Neural cell (in vitro differentiated cells): ENCODE data around the gene PBRM1. TPM values are rescaled to one million over a fixed set of nuclear protein-coding genes. Genes with fewer than 3 reads are reported as not detected.

Experiments
- H2AFZ ChIP-seq: fragments of 200-600, 300-800 bp; sonication (generic), shearing (Covaris generic); 2 replicates; pipeline ENCODE4 v1.6.0; 2014; ENCODE audit warnings: low read depth, mild to moderate bottlenecking, antibody characterized with exemption, low read length, moderate library complexity
- H3F3A ChIP-seq: fragments of 200-600 bp; shearing (Covaris generic); 2 replicates; pipeline ENCODE4 v1.6.1; 2016; ENCODE audit warnings: mild to moderate bottlenecking, moderate library complexity, mixed read lengths, antibody characterized with exemption, low read length; ENCODE audit not compliant: insufficient read depth, poor library complexity, severe bottlenecking
- H3K27ac ChIP-seq: fragments of 200-600, 300-800 bp; sonication (generic), shearing (Covaris generic); 2 replicates; pipeline ENCODE4 v1.5.1; 2014; ENCODE audit warnings: mild to moderate bottlenecking, low read length, moderate library complexity
- H3K27me3 ChIP-seq: fragments of 300-800, 200-600 bp; sonication (generic), shearing (Covaris generic); 2 replicates; pipeline ENCODE4 v1.6.0; 2014; ENCODE audit warnings: mild to moderate bottlenecking, low read depth, low read length, moderate library complexity; ENCODE audit not compliant: insufficient read depth
- H3K36me3 ChIP-seq: fragments of 300-800, 200-600 bp; sonication (generic), shearing (Covaris generic); 2 replicates; pipeline ENCODE4 v1.5.1; 2014; ENCODE audit warnings: mild to moderate bottlenecking, antibody characterized with exemption, low read length, moderate library complexity; ENCODE audit not compliant: insufficient read depth
- H3K4me2 ChIP-seq: fragments of 300-800, 200-600 bp; sonication (generic), shearing (Covaris generic); 2 replicates; pipeline ENCODE4 v1.6.0; 2014; ENCODE audit warnings: mild to moderate bottlenecking, low read length
- H3K4me3 ChIP-seq: fragments of 300-800, 200-600 bp; sonication (generic), shearing (Covaris generic); 2 replicates; pipeline ENCODE4 v1.5.1; 2014; ENCODE audit warnings: mild to moderate bottlenecking, low read length, moderate library complexity
- H3K79me2 ChIP-seq: fragments of 200-600 bp; shearing (Covaris generic); replicated peaks from 2 replicates; pipeline ENCODE4 v1.6.0; 2014; ENCODE audit warnings: mild to moderate bottlenecking, low read length, moderate library complexity; ENCODE audit not compliant: insufficient read depth
- H3K9ac ChIP-seq: fragments of 300-800, 200-600 bp; sonication (generic), shearing (Covaris generic); 2 replicates; pipeline ENCODE4 v1.6.1; 2016; ENCODE audit warnings: mild to moderate bottlenecking, low read length, mixed read lengths
- H3K9me2 ChIP-seq: fragments of 200-600 bp; shearing (Covaris generic); 2 replicates; pipeline ENCODE4 v1.6.1; 2016; ENCODE audit warnings: mild to moderate bottlenecking, low read length, mixed read lengths; ENCODE audit not compliant: insufficient read depth
- H3K9me3 ChIP-seq: fragments of 200-600, 300-800 bp; sonication (generic), shearing (Covaris generic); 2 replicates; pipeline ENCODE4 v1.6.1; 2016; ENCODE audit warnings: mild to moderate bottlenecking, mixed run types, low read length, moderate library complexity, mixed read lengths
- H4K20me1 ChIP-seq: fragments of 200-600 bp; shearing (Covaris generic); 2 replicates; pipeline ENCODE4 v1.6.1; 2016; ENCODE audit warnings: mild to moderate bottlenecking, mixed run types; ENCODE audit not compliant: insufficient read depth
- CTCF ChIP-seq: fragments of 450-650 bp; IDR thresholded peaks from 2 replicates; pipeline ENCODE4 v1.5.1; 2014; ENCODE audit warnings: antibody characterized with exemption, mild to moderate bottlenecking, moderate library complexity; ENCODE audit not compliant: poor library complexity, severe bottlenecking
- EP300 ChIP-seq: fragments of 450-650 bp; conservative IDR thresholded peaks from 2 replicates; pipeline ENCODE4 v1.6.1; 2014; ENCODE audit warnings: antibody characterized with exemption, mild to moderate bottlenecking, moderate library complexity; ENCODE audit not compliant: poor library complexity, severe bottlenecking
- EZH2 ChIP-seq: fragments of 200-600, 300-800 bp; shearing (Covaris generic), sonication (generic); IDR thresholded peaks from 2 replicates; pipeline ENCODE4 v1.6.1; 2014; ENCODE audit warnings: antibody characterized with exemption, low read length, borderline replicate concordance, mild to moderate bottlenecking; ENCODE audit not compliant: insufficient read depth, poor library complexity, severe bottlenecking
- MXI1 ChIP-seq: fragments of 450-650 bp; conservative IDR thresholded peaks from 2 replicates; pipeline ENCODE4 v1.6.1; 2014; ENCODE audit warnings: antibody characterized with exemption, mild to moderate bottlenecking; ENCODE audit not compliant: poor library complexity, severe bottlenecking
- POLR2AphosphoS5 ChIP-seq: IDR thresholded peaks from 2 replicates; pipeline ENCODE4 v1.6.1; 2012
- RAD21 ChIP-seq: fragments of 450-650 bp; conservative IDR thresholded peaks from 2 replicates; pipeline ENCODE4 v1.6.1; 2014; ENCODE audit warnings: antibody characterized with exemption, mild to moderate bottlenecking, moderate library complexity
- REST ChIP-seq: IDR thresholded peaks from 2 replicates; pipeline ENCODE4 v1.6.1; 2012; ENCODE audit warnings: borderline replicate concordance
- SMC3 ChIP-seq: fragments of 450-650 bp; conservative IDR thresholded peaks from 2 replicates; pipeline ENCODE4 v1.6.1; 2014; ENCODE audit warnings: antibody characterized with exemption, mild to moderate bottlenecking, moderate library complexity; ENCODE audit not compliant: poor library complexity
- TAF1 ChIP-seq: IDR thresholded peaks from 2 replicates; pipeline ENCODE4 v1.6.1; 2012; ENCODE audit warnings: low read depth
- polyA plus RNA-seq: library from polyadenylated mRNA; depleted of rRNA; stranded (reverse); fragments of >200 nt; gene quantifications from 2 replicates; pipeline ENCODE4 v1.2.3, GENCODE V29; 2014

PBRM1 gene
- polyA plus RNA-seq, 1 donor from 2014 or later, result 66.6 TPM

- Histone ChIP-seq H4K20me1 (no peaks in the 10 kb centered on the region), H3K79me2 (no peaks in the 10 kb centered on the region), H3F3A (no peaks in the 10 kb centered on the region), H3K9ac (no peak overlapping the region), H3K27ac (no peak overlapping the region), H3K9me2 (no peaks in the 10 kb centered on the region), H3K4me3 (no peak overlapping the region), H2AFZ (no peak overlapping the region), H3K27me3 (no peaks in the 10 kb centered on the region), H3K36me3 (no peaks in the 10 kb centered on the region), H3K9me3 (no peaks in the 10 kb centered on the region), H3K4me2 (no peak overlapping the region)
- TF ChIP-seq MXI1, result no peak
- no peak for TF ChIP-seq REST
- no peak for TF ChIP-seq EZH2
- no peak for TF ChIP-seq POLR2AphosphoS5
- no peak for TF ChIP-seq CTCF
- no peak for TF ChIP-seq TAF1
- TF ChIP-seq RAD21, result no peak
- no peak for TF ChIP-seq SMC3
- no peak for TF ChIP-seq EP300
These were observed 175.9 kb downstream of the PBRM1 start for GRCh38 chr3:52509753-52510328.

GRCh38 chr3:52507359-52507758 lies 178.4 kb downstream of the PBRM1 start:
- no peaks in the 10 kb centered on the region for H3K9me3 ChIP-seq
- TF ChIP-seq SMC3 (no peak), CTCF (no peak), TAF1 (no peak)
- H3F3A ChIP-seq, result no peaks in the 10 kb centered on the region
- H3K27ac ChIP-seq, result no peak overlapping the region
- H2AFZ ChIP-seq, result no peak overlapping the region
- no peaks in the 10 kb centered on the region for H3K9me2 ChIP-seq
- no peak overlapping the region for H3K4me3 ChIP-seq
- no peaks in the 10 kb centered on the region for H3K79me2 ChIP-seq
- no peaks in the 10 kb centered on the region for H4K20me1 ChIP-seq
- H3K9ac ChIP-seq, result no peak overlapping the region
- H3K27me3 ChIP-seq, result no peaks in the 10 kb centered on the region
- H3K4me2 ChIP-seq, result no peak overlapping the region
- H3K36me3 ChIP-seq, result no peaks in the 10 kb centered on the region
